HG02852 (cell line): ENCODE data around the gene DNAJC18.
"Not testable (repeated sequence)": the region's sequence is repeated elsewhere in the genome, so short reads cannot be mapped to it uniquely, and the experiment has no call there.

Experiments
- ATAC-seq: cut with Tn5 transposase; IDR thresholded peaks from one replicate; pipeline ENCODE4 v1.9.1; 2021; ENCODE audit warnings: mild to moderate bottlenecking, moderate library complexity; ENCODE audit not compliant: unreplicated experiment

The DNAJC18 gene

GRCh38 chr5:139431706-139432105 lies 7.6 kb downstream of the DNAJC18 start:
- ATAC-seq = no peak

DNA sequence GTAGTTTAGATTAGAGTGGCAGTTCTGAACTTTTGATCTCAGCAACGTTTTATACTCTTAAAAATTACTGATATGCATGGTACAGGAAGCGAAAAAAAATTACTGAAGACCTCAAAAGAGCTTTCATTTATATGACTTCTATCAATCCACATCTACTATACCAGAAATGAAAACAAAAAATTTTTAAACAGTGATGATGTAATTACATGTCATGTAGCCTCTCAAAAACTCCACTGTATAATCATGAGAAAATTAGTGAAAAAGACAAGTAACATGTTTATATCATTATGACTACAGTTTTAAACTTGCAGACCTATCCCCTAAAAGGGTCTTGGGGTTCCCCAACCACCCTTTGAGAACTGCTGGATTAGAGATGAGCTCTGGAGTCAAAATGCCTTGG lies 9.3 kb downstream of the DNAJC18 start:
- no peak for ATAC-seq

GRCh38 chr5:139426203-139426885 lies 13.0 kb downstream of the DNAJC18 start:
- ATAC-seq = no peak

DNA sequence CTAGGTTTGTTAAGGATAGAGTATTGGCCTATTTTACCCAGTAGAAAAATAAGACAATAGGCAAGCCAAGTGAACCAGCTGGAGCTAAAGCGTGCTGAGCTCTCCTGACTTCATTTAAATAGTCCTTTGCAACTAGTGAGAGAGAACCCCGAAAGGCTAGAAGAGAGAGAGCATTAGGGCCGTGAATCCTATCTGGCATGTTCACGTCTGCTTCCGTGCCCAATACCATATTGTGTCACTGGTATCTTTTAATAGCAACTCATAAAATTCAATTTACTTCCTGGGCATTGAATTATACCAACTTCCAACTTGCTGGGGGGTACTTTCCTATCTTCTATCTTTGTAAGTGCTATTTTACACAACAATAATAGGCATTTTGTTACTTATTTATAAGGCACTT lies 13.8 kb downstream of the DNAJC18 start:
- ATAC-seq = no peak

- ATAC-seq = no peak
These were observed 16.9 kb downstream of the DNAJC18 start for GRCh38 chr5:139422307-139422893.

- no peak for ATAC-seq
These were observed 19.8 kb downstream of the DNAJC18 start for GRCh38 chr5:139419226-139420192.

GRCh38 chr5:139418793-139419192 lies 20.5 kb downstream of the DNAJC18 start:
- ATAC-seq = no peak

- ATAC-seq = no peak
These were observed 22.1 kb downstream of the DNAJC18 start for GRCh38 chr5:139417214-139417613.

GRCh38 chr5:139416651-139417050 lies 22.7 kb downstream of the DNAJC18 start:
- ATAC-seq = no peak

- ATAC-seq = no peak
These were observed 23.5 kb downstream of the DNAJC18 start for GRCh38 chr5:139415869-139416268.

- no peak for ATAC-seq
These were observed 24.0 kb downstream of the DNAJC18 start for GRCh38 chr5:139415221-139415861.

GRCh38 chr5:139414581-139415130 lies 24.7 kb downstream of the DNAJC18 start:
- ATAC-seq = no peak

DNA sequence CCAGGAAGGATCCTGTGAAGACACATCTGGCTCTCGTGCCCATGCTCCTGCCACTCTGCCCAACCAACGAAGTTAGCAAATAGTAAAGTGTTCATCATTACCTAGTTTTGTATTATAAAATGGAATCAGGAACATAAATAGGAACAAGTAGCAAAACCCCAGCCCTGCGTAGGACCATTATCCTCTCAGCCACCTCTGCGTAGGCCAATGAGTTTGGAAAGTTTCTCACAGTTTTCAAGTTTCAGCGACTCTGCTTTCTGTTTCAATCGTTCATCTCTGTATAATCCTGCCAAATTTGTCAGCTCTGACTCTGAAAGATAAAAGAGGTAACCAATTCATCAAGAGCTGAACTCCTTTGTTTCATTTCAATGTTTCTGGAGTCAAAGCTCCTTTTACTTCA lies 25.4 kb downstream of the DNAJC18 start:
- ATAC-seq = no peak

- no peak for ATAC-seq
These were observed 26.2 kb downstream of the DNAJC18 start for GRCh38 chr5:139413153-139413552.

DNA sequence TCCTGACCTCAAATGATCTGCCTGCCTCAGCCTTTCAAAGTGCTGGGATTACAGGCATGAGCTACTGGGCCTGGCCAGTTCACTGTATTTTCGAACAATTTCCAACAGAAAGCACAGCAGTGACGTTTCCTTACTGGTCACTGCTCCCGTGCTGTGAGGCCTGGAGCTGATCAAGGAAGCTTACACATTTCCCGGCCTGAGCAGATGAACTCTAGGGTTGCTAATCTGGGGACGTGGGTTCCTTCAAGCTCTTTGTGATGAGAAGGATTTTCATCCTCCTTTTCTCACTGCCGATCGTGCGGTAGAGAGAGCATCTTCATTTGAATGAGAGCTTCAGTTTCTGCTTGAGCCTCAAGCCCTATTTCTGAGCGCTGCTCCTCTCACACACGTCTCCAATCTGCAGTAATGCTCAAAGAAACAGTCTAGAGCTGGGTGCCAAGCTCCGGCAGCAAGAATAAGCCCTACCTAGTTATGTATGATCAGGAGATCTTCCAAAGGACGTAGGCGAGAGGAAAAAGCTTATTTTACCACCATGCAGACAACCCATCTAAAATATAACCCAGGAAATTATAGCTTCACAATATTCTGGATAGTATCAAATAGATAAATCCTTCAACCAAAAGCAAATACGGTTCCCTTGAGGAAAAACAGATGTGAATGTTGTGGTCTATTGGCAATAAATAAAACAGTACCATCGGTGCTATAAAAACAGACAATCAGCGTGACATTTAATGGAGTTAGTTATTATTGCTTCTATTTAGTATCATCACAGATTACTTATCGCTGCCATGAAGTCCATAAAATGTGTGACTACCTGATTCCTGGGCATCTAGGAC lies 28.1 kb downstream of the DNAJC18 start:
- ATAC-seq = no peak

DNA sequence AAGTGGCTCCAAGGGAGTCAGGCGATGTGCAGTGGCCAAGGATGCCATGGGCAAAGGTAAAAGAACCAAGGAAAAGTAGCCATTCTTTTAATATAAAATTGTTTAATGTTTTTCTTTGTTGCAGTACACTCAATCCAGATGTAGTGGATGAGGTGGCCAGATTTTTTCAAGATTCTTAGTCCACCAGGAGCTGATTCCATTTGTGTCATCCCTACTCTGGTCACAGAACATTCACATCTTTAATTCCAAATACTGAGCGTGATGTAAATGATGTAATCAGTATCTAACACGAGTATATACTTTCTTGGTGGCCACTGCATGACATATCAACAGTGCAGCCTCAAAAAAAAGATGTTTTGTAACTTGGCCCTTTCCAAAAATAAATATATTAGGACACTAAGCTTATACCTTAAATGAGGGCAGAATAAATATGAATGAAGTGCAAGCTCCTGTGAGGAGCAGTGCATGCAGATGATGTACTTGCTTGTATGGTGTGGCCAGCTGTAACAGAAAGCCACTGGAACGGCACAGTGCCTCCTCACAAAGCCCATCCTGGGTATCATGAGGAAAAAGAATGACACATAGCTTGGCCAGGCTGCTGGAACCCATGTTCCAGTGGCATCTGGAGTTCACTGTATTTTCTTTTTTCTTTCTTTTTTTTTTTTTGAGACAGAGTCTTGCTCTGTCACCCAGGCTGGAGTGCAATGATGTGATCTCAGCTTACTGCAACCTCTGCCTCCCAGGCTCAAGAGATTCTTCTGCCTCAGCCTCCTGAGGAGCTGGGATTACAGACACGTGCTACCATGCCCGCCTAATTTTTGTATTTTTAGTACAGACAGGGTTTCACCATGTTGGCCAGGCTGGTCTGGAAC lies 29.0 kb downstream of the DNAJC18 start:
- no peak for ATAC-seq

DNA sequence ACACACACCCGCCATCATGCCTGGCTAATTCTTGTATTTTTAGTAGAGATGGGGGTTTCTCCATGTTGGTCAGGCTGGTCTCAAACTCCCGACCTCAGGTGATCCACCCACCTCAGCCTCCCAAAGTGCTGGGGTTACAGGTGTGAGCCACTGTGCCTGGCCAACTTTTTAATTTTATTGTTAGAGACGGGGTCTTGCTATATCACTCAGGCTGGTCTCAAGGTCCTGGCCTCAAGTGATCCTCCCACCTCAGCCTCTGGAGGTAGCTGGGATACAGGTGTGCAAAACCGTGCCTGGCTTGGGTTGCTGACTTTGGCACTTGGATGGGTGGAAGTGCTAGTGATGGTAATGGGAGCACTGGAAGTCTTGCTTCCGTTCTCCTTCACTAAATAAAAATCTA lies 30.2 kb downstream of the DNAJC18 start:
- ATAC-seq = not testable (repeated sequence)

- no peak for ATAC-seq
These were observed 31.1 kb downstream of the DNAJC18 start for GRCh38 chr5:139408191-139408590.

GRCh38 chr5:139407517-139407916 lies 31.8 kb downstream of the DNAJC18 start:
- ATAC-seq = no peak
